ENCODE measurements around the gene MYO19. TPM values are rescaled to one million over a fixed set of nuclear protein-coding genes. Genes with fewer than 3 reads are reported as not detected.

Gene MYO19
- total RNA-seq, 2 experiments from 2014 or later = 109 to 154 TPM

GRCh38 chr17:36578671-36579070 lies 44.0 kb upstream of the MYO19 start:
- DNase-seq (ENCODE audit: low spot score) = no peak
- intact Hi-C loops (cut with micrococcal nuclease; ENCODE audit: unreplicated experiment) = no loop called here
- POLR2A ChIA-PET = interaction anchor here (0.6 to 1.2 kb wide), 2 partner anchors 10 to 14 kb away, joined by 3 read pairs; no protein-coding TSS in a partner anchor
- CTCF ChIA-PET (ENCODE audit: unreplicated experiment) = no interaction called here
- H3K9me2 ChIP-seq (ENCODE audit: insufficient read depth, low read length) = no peaks in the 10 kb centered on the region
- H3K4me1 ChIP-seq (ENCODE audit: insufficient read depth, low read length, poor library complexity, severe bottlenecking) = no peaks in the 10 kb centered on the region
- no peak overlapping the region for H3K4me2 ChIP-seq (ENCODE audit: low read length)
- TF ChIP-seq EZH2phosphoT487 (IDR thresholded peaks at IDR 0.05; ENCODE audit: borderline replicate concordance, low read depth, low read length) = no peak
- TF ChIP-seq, protein P1, sequence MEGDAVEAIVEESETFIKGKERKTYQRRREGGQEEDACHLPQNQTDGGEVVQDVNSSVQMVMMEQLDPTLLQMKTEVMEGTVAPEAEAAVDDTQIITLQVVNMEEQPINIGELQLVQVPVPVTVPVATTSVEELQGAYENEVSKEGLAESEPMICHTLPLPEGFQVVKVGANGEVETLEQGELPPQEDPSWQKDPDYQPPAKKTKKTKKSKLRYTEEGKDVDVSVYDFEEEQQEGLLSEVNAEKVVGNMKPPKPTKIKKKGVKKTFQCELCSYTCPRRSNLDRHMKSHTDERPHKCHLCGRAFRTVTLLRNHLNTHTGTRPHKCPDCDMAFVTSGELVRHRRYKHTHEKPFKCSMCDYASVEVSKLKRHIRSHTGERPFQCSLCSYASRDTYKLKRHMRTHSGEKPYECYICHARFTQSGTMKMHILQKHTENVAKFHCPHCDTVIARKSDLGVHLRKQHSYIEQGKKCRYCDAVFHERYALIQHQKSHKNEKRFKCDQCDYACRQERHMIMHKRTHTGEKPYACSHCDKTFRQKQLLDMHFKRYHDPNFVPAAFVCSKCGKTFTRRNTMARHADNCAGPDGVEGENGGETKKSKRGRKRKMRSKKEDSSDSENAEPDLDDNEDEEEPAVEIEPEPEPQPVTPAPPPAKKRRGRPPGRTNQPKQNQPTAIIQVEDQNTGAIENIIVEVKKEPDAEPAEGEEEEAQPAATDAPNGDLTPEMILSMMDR (conservative IDR thresholded peaks at IDR 0.05; ENCODE audit: low read length) = no peak
- no peaks in the 10 kb centered on the region; the same call in 1 of the 2 replicates for H4K20me1 ChIP-seq (ENCODE audit: insufficient read depth, low read length)
- H3K27ac ChIP-seq (ENCODE audit: low read depth, low read length, poor library complexity, severe bottlenecking) = no peak overlapping the region
- H3K79me2 ChIP-seq (ENCODE audit: insufficient read depth, low read depth, low read length) = peaks cover 19% of the 10 kb centered on the region; the same call in 1 of the 2 replicates
- BruUV-seq (replicated peaks) = no TSS peak
- no peak overlapping the region for H2AFZ ChIP-seq (ENCODE audit: low read length)
- no peak overlapping the region for H3K4me3 ChIP-seq (ENCODE audit: low read depth, low read length, poor library complexity, severe bottlenecking)
- H3K9me3 ChIP-seq (ENCODE audit: low read length) = no peaks in the 10 kb centered on the region
- peaks cover 88% of the 10 kb centered on the region for H3K36me3 ChIP-seq (ENCODE audit: insufficient read depth, low read length)

DNA sequence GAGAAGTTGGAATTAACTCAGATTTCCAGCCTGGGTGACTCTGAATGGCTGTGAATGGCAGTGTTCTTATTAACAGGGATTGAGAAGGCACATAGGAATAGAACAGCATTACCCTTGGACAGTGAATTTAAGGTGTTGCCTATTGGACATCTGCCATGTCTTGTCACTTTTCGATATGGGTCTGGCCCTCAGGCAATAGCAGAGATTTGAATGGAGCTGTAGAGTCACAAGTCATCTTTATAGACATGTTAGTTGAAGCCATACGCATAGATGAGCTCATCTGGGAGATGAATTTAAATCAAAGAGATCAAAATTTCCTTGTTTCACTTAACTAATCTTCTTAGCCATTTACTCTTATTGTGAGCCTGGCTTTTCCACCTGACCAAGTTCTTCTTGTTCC lies 42.1 kb upstream of the MYO19 start:
- intact Hi-C loops (cut with micrococcal nuclease; ENCODE audit: unreplicated experiment) = no loop called here
- TF ChIP-seq EZH2phosphoT487 (IDR thresholded peaks at IDR 0.05; ENCODE audit: borderline replicate concordance, low read depth, low read length) = no peak
- TF ChIP-seq, protein P1 (conservative IDR thresholded peaks at IDR 0.05; ENCODE audit: low read length) = no peak
- no peak for DNase-seq (ENCODE audit: low spot score)
- Histone ChIP-seq H3K9me2 (ENCODE audit: insufficient read depth, low read length) (no peaks in the 10 kb centered on the region), H3K79me2 (ENCODE audit: insufficient read depth, low read depth, low read length) (peaks cover 31% of the 10 kb centered on the region; the same call in 1 of the 2 replicates), H3K4me2 (ENCODE audit: low read length) (no peak overlapping the region), H3K4me1 (ENCODE audit: insufficient read depth, low read length, poor library complexity, severe bottlenecking) (no peaks in the 10 kb centered on the region), H3K9me3 (ENCODE audit: low read length) (no peaks in the 10 kb centered on the region), H3K4me3 (ENCODE audit: low read depth, low read length, poor library complexity, severe bottlenecking) (no peak overlapping the region), H3K36me3 (ENCODE audit: insufficient read depth, low read length) (peaks cover 89% of the 10 kb centered on the region), H4K20me1 (ENCODE audit: insufficient read depth, low read length) (no peaks in the 10 kb centered on the region), H3K27ac (ENCODE audit: low read depth, low read length, poor library complexity, severe bottlenecking) (no peak overlapping the region), H2AFZ (ENCODE audit: low read length) (no peak overlapping the region)
- BruUV-seq (replicated peaks) = no TSS peak
- ChIA-PET CTCF (ENCODE audit: unreplicated experiment) (no interaction called here), POLR2A (no interaction called here)

DNA sequence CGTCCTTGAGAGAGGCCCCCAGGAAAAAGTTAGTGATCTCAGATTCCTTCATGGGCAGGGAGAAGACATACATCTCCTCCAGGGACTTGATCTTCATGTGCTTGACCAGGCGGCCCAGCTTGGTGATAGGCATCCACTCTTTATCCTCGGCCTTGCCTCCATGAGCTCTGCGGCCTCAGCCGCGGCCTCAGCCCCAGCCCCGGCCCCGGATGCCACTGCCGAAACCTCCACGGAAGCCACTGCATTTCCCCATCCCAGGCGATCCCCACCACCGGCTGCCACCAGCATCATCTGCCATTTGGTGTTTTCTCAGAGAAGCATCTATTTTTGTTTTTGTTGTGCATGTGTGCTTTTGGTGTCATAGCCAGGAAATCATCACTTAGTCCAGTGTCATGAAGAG lies 40.4 kb upstream of the MYO19 start:
- BruUV-seq (replicated peaks) = no TSS peak
- peaks cover 33% of the 10 kb centered on the region; the same call in 1 of the 2 replicates for H3K79me2 ChIP-seq (ENCODE audit: insufficient read depth, low read depth, low read length)
- POLR2A ChIA-PET = no interaction called here

More for the DNA sequence above, 40.4 kb upstream of the MYO19 start:
- TF ChIP-seq, protein P1 (conservative IDR thresholded peaks at IDR 0.05; ENCODE audit: low read length) = no peak
- TF ChIP-seq EZH2phosphoT487 (IDR thresholded peaks at IDR 0.05; ENCODE audit: borderline replicate concordance, low read depth, low read length) = no peak
- CTCF ChIA-PET (ENCODE audit: unreplicated experiment) = no interaction called here
- Histone ChIP-seq H3K27ac (ENCODE audit: low read depth, low read length, poor library complexity, severe bottlenecking) (no peak overlapping the region), H3K4me3 (ENCODE audit: low read depth, low read length, poor library complexity, severe bottlenecking) (no peak overlapping the region), H4K20me1 (ENCODE audit: insufficient read depth, low read length) (no peaks in the 10 kb centered on the region; the same call in 1 of the 2 replicates), H3K36me3 (ENCODE audit: insufficient read depth, low read length) (peaks cover 86% of the 10 kb centered on the region), H3K9me2 (ENCODE audit: insufficient read depth, low read length) (no peaks in the 10 kb centered on the region), H3K9me3 (ENCODE audit: low read length) (no peaks in the 10 kb centered on the region), H2AFZ (ENCODE audit: low read length) (no peak overlapping the region), H3K4me2 (ENCODE audit: low read length) (no peak overlapping the region), H3K4me1 (ENCODE audit: insufficient read depth, low read length, poor library complexity, severe bottlenecking) (no peaks in the 10 kb centered on the region)
- DNase-seq (ENCODE audit: low spot score) = no peak
- intact Hi-C loops (cut with micrococcal nuclease; ENCODE audit: unreplicated experiment) = no loop called here

Measured in OCI-LY7 (cell line).